Adrenal gland (tissue), 5 donors: ENCODE data around the gene DLG2.
A peak's percentile ranks its signal among the peaks of the same experiment; 100 is the strongest.

Experiments used
- CTCF ChIP-seq, 6 experiments: fragments of 450-650 bp in 4 of 6; fragments of 200-600 bp in 2 of 6; sonication (generic) in 1 of 6; IDR thresholded peaks; 1 replicate in 5 of 6; 2 replicates in 1 of 6; pipeline versions ENCODE4 v1.5.1 to v1.8.0; 2016 to 2021; ENCODE audit warnings: antibody characterized with exemption in 6 of 6, mild to moderate bottlenecking in 2 of 6, moderate library complexity in 1 of 6
- POLR2A ChIP-seq, 2 donors: fragments of 450-650 bp; IDR thresholded peaks; one replicate each; pipeline ENCODE4 v1.6.1; 2017; ENCODE audit warnings: antibody characterized with exemption in 2 of 2, mild to moderate bottlenecking in 2 of 2, moderate library complexity in 1 of 2
- donor health status: DM: no; HTN: no; CAD: no.

GRCh38 chr11:83827940-83828554, 1799.1 kb downstream of the DLG2 start:
- TF ChIP-seq CTCF (IDR thresholded peaks at IDR 0.05) (peak; percentile 38 to 68 (median 62)), POLR2A (IDR thresholded peaks at IDR 0.05) (no peak)
